GM10266 (cell line): Measurements from ENCODE around the gene BRF1.

Experiments used
- DNase-seq: peaks from one replicate; pipeline ENCODE4 v3.0.0; 2012; ENCODE audit errors: extremely low spot score
- TF ChIP-seq, protein P1 (sequence below): IDR thresholded peaks from 2 replicates; pipeline ENCODE4 v1.5.1; 2012; ENCODE audit warnings: mild to moderate bottlenecking, low read depth; ENCODE audit not compliant: control insufficient read depth, insufficient read depth; ENCODE audit errors: missing control alignments

BRF1 gene

DNA sequence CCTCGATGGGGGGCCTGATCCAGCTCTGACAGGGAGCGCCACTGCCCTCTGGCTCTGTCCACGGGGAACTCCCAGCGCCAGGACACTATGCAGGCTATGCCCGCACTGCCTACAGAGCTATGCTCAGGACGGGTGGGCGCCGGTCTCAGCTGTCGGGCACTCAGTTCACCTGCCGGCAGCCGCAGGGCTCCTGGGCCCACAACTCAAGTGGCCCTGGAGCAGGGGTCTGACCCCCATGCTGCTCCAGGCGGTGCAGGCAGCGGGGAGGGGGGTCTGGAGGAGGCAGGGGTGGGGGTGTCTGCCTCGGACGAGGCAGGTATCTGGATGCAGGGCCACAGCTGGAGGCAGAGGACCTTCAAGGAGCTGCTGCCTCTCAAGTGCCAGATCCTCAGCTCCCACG lies 91.2 kb downstream of the BRF1 start:
- DNase-seq = no peak
- TF ChIP-seq, protein P1, sequence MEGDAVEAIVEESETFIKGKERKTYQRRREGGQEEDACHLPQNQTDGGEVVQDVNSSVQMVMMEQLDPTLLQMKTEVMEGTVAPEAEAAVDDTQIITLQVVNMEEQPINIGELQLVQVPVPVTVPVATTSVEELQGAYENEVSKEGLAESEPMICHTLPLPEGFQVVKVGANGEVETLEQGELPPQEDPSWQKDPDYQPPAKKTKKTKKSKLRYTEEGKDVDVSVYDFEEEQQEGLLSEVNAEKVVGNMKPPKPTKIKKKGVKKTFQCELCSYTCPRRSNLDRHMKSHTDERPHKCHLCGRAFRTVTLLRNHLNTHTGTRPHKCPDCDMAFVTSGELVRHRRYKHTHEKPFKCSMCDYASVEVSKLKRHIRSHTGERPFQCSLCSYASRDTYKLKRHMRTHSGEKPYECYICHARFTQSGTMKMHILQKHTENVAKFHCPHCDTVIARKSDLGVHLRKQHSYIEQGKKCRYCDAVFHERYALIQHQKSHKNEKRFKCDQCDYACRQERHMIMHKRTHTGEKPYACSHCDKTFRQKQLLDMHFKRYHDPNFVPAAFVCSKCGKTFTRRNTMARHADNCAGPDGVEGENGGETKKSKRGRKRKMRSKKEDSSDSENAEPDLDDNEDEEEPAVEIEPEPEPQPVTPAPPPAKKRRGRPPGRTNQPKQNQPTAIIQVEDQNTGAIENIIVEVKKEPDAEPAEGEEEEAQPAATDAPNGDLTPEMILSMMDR = no peak

DNA sequence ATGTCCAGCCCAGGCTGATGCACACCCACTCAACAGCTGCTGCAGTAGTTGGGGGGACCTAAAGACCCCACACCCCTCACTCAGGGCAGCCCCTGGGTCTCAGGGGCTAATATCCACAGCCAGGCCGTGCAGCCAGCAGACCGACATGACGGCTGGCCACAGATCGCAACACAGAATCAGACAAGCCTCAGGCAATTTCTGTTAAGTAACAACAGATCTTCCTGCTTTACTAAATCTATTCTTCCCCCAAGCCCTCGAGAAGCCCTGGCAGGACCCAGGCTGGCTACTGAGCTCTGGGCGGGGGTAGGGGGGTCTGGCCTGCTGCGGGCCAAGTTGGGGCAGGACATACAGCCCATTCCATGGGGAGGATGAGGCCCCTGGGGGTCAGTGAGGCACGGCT lies 91.7 kb downstream of the BRF1 start:
- no peak for DNase-seq
- TF ChIP-seq, protein P1 = no peak

DNA sequence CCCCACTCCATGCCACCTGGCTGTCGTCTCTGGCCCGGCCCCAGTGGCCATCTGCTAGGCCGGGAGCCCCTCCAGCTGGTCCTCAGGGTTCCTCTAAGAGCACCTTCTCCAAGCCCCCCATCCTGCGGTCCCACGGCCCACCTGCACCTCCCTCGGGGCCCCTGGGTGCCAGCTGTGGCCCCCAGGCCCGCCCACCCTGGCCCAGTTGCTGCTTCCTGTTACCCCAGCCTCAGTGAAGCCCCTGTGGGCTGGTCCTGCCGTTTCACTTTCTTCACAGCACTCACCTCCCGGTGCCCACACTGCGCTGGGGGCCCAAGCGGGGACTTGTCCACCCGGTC lies 92.1 kb downstream of the BRF1 start:
- no peak for DNase-seq
- TF ChIP-seq, protein P1 = no peak

DNA sequence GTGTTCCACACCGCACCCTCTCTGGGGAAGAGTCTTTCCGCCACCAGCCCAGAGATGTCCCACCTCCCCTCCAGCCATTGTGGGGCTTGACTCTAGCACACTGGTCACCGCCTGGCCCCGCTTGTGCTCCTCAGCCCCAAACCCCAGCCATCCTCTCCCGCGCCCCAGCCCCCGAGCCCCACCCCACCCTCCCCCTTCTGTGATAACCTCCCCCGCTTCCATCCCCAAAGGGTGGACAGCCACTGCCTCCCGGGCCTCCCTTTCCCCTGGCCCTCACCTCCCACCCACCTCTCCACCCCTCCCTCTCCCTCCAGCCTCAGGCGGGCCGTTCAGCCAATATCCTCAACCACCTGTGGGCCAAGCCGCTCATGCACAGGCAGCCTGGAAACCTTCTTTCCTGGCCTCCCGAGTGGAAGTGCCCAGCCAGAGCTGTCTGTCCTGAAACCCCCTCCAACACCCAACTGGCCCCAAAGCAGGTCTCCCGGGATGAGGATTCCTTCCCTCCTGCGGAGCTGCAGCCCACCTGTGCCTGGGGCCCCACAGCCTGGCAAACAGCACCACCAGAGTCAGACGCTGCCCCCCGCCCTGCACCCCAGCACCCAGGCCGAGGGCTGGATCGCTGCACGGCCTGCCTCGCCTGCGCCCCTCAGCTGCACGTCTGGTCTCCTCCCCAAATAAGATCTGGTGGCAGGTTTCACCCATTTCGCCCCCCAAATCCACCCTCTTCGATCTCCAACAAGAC lies 92.6 kb downstream of the BRF1 start:
- TF ChIP-seq, protein P1 = no peak
- DNase-seq = no peak

DNA sequence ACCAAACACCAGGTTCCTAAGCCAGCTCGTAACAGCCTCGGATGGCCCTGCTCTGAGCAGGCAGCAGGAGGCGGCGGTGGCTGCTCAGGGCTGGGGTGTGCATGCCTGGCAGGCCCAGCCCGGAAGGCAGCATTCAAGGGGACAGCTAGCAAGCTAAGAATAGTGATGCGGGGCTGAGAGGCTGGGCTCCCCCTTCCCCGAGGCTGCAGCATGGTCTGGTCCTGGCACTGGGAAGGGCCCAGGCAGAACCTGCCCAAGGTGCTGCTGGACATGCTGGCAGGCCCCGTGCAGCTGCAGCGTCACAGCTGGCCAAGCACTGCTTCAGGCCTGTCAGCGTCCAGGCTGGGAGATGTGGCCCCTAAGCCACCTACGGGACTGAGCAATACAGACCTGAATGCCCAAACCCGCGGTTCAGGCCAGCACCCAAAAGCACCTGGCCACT lies 93.3 kb downstream of the BRF1 start:
- no peak for DNase-seq
- TF ChIP-seq, protein P1 = no peak

DNA sequence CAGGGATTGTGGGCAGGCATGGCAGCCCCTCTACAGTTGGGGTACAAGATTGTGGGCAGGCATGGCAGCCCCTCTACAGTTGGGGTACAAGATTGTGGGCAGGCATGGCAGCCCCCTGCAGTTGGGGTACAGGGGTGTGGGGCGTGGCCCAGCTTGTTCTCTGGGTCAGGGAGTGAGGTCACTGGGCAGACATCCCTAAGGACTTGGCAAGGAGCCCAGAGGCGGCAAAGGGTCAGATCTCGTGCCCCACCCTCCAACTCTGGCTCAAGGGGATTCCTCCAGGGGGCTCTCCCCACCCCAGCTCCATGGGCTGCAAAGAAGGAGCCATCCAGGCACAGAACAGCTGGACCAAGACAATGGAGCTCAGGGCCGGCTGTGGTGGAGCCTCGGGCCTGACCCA lies 93.9 kb downstream of the BRF1 start:
- TF ChIP-seq, protein P1 = no peak
- no peak for DNase-seq

DNA sequence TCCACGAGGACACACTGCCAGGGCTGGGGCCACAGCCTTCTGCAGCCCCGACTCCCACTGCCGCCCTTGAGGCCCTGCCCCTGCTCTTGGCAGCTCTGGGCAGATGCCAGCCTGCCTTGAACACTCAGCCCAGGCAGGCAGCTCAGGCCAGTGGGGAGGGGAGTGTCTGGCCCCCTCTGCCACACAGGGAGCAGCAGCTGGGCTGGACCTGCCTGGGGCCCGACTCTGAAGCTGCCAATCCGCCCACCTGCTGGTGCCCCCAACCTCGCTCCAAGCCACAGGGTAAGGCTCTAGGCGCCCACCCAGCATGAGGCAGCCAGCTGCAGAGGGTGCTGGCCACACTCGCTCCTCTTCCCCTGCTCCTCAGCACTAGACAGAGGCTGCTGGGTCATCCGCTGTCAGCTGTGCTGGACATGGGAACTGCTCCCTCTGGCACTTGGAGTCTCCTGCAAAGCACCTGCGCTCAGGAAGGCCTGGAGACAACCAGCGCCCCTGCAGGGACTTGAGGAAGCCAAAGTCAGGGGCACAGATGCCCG lies 95.1 kb downstream of the BRF1 start:
- DNase-seq = no peak
- TF ChIP-seq, protein P1 = no peak
